GM21723 (cell line): ENCODE results near the gene HACD3.
A peak's percentile ranks its signal among the peaks of the same experiment; 100 is the strongest.
"Not testable (repeated sequence)": the region's sequence is repeated elsewhere in the genome, so short reads cannot be mapped to it uniquely, and the experiment has no call there.

ENCODE experiments used
- ATAC-seq: cut with Tn5 transposase; IDR thresholded peaks from one replicate; pipeline ENCODE4 v1.9.1; 2021; ENCODE audit warnings: mild to moderate bottlenecking, moderate library complexity; ENCODE audit not compliant: unreplicated experiment

Gene HACD3

GRCh38 chr15:65547841-65548240 lies 17.6 kb downstream of the HACD3 start:
- no peak for ATAC-seq

- ATAC-seq: not testable (repeated sequence)
Observed at GRCh38 chr15:65549288-65549687, 19.0 kb downstream of the HACD3 start.

- no peak for ATAC-seq
Observed at GRCh38 chr15:65550681-65551098, 20.4 kb downstream of the HACD3 start.

- ATAC-seq: no peak
Observed at GRCh38 chr15:65551183-65551582, 20.9 kb downstream of the HACD3 start.

GRCh38 chr15:65552851-65553250 lies 22.6 kb downstream of the HACD3 start:
- not testable (repeated sequence) for ATAC-seq

- no peak for ATAC-seq
Observed at GRCh38 chr15:65553691-65554090, 23.4 kb downstream of the HACD3 start.

- ATAC-seq: no peak
Observed at GRCh38 chr15:65556622-65557021, 26.4 kb downstream of the HACD3 start.

- no peak for ATAC-seq
Observed at GRCh38 chr15:65558336-65558735, 28.1 kb downstream of the HACD3 start.

- ATAC-seq: no peak
Observed at GRCh38 chr15:65558997-65559760, 28.9 kb downstream of the HACD3 start.

- no peak for ATAC-seq
Observed at GRCh38 chr15:65559941-65560340, 29.7 kb downstream of the HACD3 start.

- no peak for ATAC-seq
Observed at GRCh38 chr15:65561934-65562333, 31.7 kb downstream of the HACD3 start.

- no peak for ATAC-seq
Observed at GRCh38 chr15:65569728-65570127, 39.5 kb downstream of the HACD3 start.

GRCh38 chr15:65571971-65572370 lies 41.7 kb downstream of the HACD3 start:
- ATAC-seq: no peak

- no peak for ATAC-seq
Observed at GRCh38 chr15:65576664-65577063, 46.4 kb downstream of the HACD3 start.

GRCh38 chr15:65577129-65577996 lies 47.1 kb downstream of the HACD3 start:
- ATAC-seq: no peak

GRCh38 chr15:65578904-65579728 lies 48.9 kb downstream of the HACD3 start:
- no peak for ATAC-seq

GRCh38 chr15:65579762-65580161 lies 49.5 kb downstream of the HACD3 start:
- ATAC-seq: no peak

- no peak for ATAC-seq
Observed at GRCh38 chr15:65580287-65580686, 50.0 kb downstream of the HACD3 start.

GRCh38 chr15:65583701-65584100 lies 53.4 kb downstream of the HACD3 start:
- ATAC-seq: peak; percentile 49

GRCh38 chr15:65584241-65584640 lies 54.0 kb downstream of the HACD3 start:
- ATAC-seq: no peak

GRCh38 chr15:65587094-65587493 lies 56.8 kb downstream of the HACD3 start:
- ATAC-seq: no peak
